Endothelial cell of umbilical vein (primary cell): ENCODE data around the gene FXYD6. TPM values are rescaled to one million over a fixed set of nuclear protein-coding genes. Genes with fewer than 3 reads are reported as not detected.

Source experiments
- BruUV-seq: library from RNA; stranded (reverse); fragments of 400-500 nt; replicated peaks from 2 replicates; lab custom pipeline; 2021; lab: Mats Ljungman, UMichigan
- CTCF ChIA-PET: fragments of 300-600, 350-600 bp; sonication (Branson Sonifier 250); formaldehyde crosslinking; loops from one replicate; lab custom pipeline; 2021; ENCODE audit warnings: antibody characterized with exemption, inconsistent platforms; lab: Charles Lee
- POLR2A ChIA-PET: fragments of 300-600, 350-600 bp; sonication (Branson Sonifier 250); formaldehyde crosslinking; loops from one replicate; lab custom pipeline; 2021; ENCODE audit warnings: antibody characterized with exemption, inconsistent platforms; lab: Charles Lee
- DNase-seq: peaks from one replicate; pipeline ENCODE4 v3.0.0-alpha.2; 2011; ENCODE audit warnings: low read depth, low spot score
- FAIRE-seq: peaks from 2 replicates; lab custom pipeline; 2011; peaks lifted over from hg19 to GRCh38; lab: Jason Lieb, UNC
- H2AFZ ChIP-seq: 2 replicates; pipeline ENCODE4 v1.6.0; 2012; ENCODE audit warnings: low read depth, low read length, control low read depth, inconsistent platforms
- H3K27ac ChIP-seq: 2 replicates; pipeline ENCODE4 v1.5.1; 2011; ENCODE audit warnings: low read depth, mild to moderate bottlenecking, control low read depth, low read length, moderate library complexity; ENCODE audit not compliant: insufficient read depth
- H3K27me3 ChIP-seq, 2 experiments: 2 replicates each; pipeline versions ENCODE4 v1.6.0 to v1.6.1; 2011; ENCODE audit warnings: low read length in 2 of 2, mixed read lengths in 1 of 2; ENCODE audit not compliant: control insufficient read depth in 2 of 2, insufficient read depth in 2 of 2
- H3K36me3 ChIP-seq, 2 experiments: 2 replicates in 1 of 2; 3 replicates in 1 of 2; pipeline ENCODE4 v1.5.1; 2011; ENCODE audit warnings: low read length in 2 of 2, mild to moderate bottlenecking in 1 of 2, moderate library complexity in 1 of 2; ENCODE audit not compliant: control insufficient read depth in 2 of 2, insufficient read depth in 2 of 2; ENCODE audit errors: extremely low read depth in 1 of 2
- H3K4me1 ChIP-seq: 3 replicates; pipeline ENCODE4 v1.5.1; 2011; ENCODE audit warnings: mild to moderate bottlenecking, low read length; ENCODE audit not compliant: control insufficient read depth, insufficient read depth; ENCODE audit errors: extremely low read depth
- H3K4me2 ChIP-seq: 2 replicates; pipeline ENCODE4 v1.6.1; 2011; ENCODE audit warnings: low read length, control low read depth, mixed read lengths; ENCODE audit not compliant: insufficient read depth
- H3K4me3 ChIP-seq, 3 experiments: fragments of 200-600 bp in 1 of 3; sonication (generic), shearing (Covaris generic) in 1 of 3; replicated peaks in 1 of 3; 2 replicates each; pipeline ENCODE4 v1.5.1; 2011 to 2016; ENCODE audit warnings: control low read depth in 3 of 3, low read length in 3 of 3, mild to moderate bottlenecking in 2 of 3, inconsistent platforms in 1 of 3, low read depth in 1 of 3, moderate library complexity in 1 of 3; ENCODE audit not compliant: insufficient read depth in 1 of 3
- H3K79me2 ChIP-seq: 2 replicates; pipeline ENCODE4 v1.6.0; 2012; ENCODE audit warnings: low read length, inconsistent platforms; ENCODE audit not compliant: control insufficient read depth, insufficient read depth
- H3K9ac ChIP-seq: replicated peaks from 2 replicates; pipeline ENCODE3; 2011; ENCODE audit warnings: low read length, control low read depth; ENCODE audit not compliant: insufficient read depth; ENCODE audit errors: extremely low read depth
- H3K9me1 ChIP-seq: replicated peaks from 3 replicates; pipeline ENCODE4 v1.6.0; 2011; ENCODE audit warnings: mild to moderate bottlenecking, low read length; ENCODE audit not compliant: control insufficient read depth, insufficient read depth; ENCODE audit errors: extremely low read depth
- H3K9me3 ChIP-seq: replicated peaks from 2 replicates; pipeline ENCODE4 v1.5.1; 2012; ENCODE audit warnings: low read length, inconsistent platforms; ENCODE audit not compliant: control insufficient read depth, insufficient read depth
- H4K20me1 ChIP-seq: replicated peaks from 2 replicates; pipeline ENCODE3; 2011; ENCODE audit warnings: mild to moderate bottlenecking, low read length; ENCODE audit not compliant: control insufficient read depth, insufficient read depth; ENCODE audit errors: extremely low read depth
- EZH2 ChIP-seq: IDR thresholded peaks from 2 replicates; pipeline ENCODE4 v1.6.1; 2012; ENCODE audit warnings: borderline replicate concordance, low read depth, mild to moderate bottlenecking, moderate library complexity, low read length, inconsistent platforms; ENCODE audit not compliant: severe bottlenecking
- FOS ChIP-seq: IDR thresholded peaks from 2 replicates; pipeline ENCODE4 v1.6.1; 2011; ENCODE audit warnings: mild to moderate bottlenecking, low read length, moderate library complexity, borderline replicate concordance; ENCODE audit not compliant: insufficient read depth
- GATA2 ChIP-seq: IDR thresholded peaks from 2 replicates; pipeline ENCODE4 v1.7.0; 2011; ENCODE audit warnings: low read depth, mild to moderate bottlenecking, moderate library complexity, mixed read lengths, low read length; ENCODE audit not compliant: insufficient read length, insufficient read depth
- JUN ChIP-seq: IDR thresholded peaks from 2 replicates; pipeline ENCODE4 v1.6.1; 2011; ENCODE audit warnings: borderline replicate concordance, low read depth; ENCODE audit not compliant: insufficient read length, insufficient read depth
- MAX ChIP-seq: IDR thresholded peaks from 2 replicates; pipeline ENCODE4 v1.6.1; 2011; ENCODE audit not compliant: insufficient read depth, insufficient read length
- MYC ChIP-seq: IDR thresholded peaks from one replicate; pipeline ENCODE4 v1.6.1; 2011; ENCODE audit warnings: mild to moderate bottlenecking, low read depth, low read length
- POLR2A ChIP-seq: IDR thresholded peaks from 2 replicates; pipeline ENCODE4 v1.6.1; 2012; ENCODE audit warnings: low read depth, mild to moderate bottlenecking, control low read depth, low read length
- POLR2AphosphoS5 ChIP-seq: IDR thresholded peaks from 2 replicates; pipeline ENCODE4 v1.6.1; 2012; ENCODE audit warnings: low read depth, mild to moderate bottlenecking, control low read depth, low read length, moderate library complexity; ENCODE audit not compliant: insufficient read depth
- dilution Hi-C: fragments of 300-500 bp; cut with MboI; formaldehyde crosslinking; loops from one replicate; pipeline ENCODE4 v1.15.0; 2019; ENCODE audit warnings: low sequenced_read_pairs; ENCODE audit not compliant: extremely low pct_ligation_motif_present
- intact Hi-C: fragments of 100-400 bp; cut with micrococcal nuclease; formaldehyde crosslinking; loops from one replicate; pipeline ENCODE4 v1.10.0; 2022
- polyA plus RNA-seq, 4 experiments: library from polyadenylated mRNA; depleted of rRNA in 3 of 4; stranded (reverse) in 3 of 4; unstranded in 1 of 4; fragments of >200 nt; gene quantifications; 2 replicates each; pipeline versions ENCODE4 v1.2.1 to v1.2.3, GENCODE V29; 2011 to 2012; ENCODE audit warnings: missing spikeins in 1 of 4
- total RNA-seq: library from RNA; stranded (reverse); gene quantifications from 2 replicates; pipeline ENCODE4 v1.2.3, GENCODE V29; 2021
- TF ChIP-seq, protein P1 (sequence below), 2 donors: IDR thresholded peaks; 1 replicate in 1 of 2; 2 replicates in 1 of 2; pipeline ENCODE4 v1.5.1; 2011; ENCODE audit warnings: low read length in 2 of 2, mild to moderate bottlenecking in 2 of 2, moderate library complexity in 2 of 2, control low read depth in 1 of 2, inconsistent platforms in 1 of 2, low read depth in 1 of 2; ENCODE audit not compliant: insufficient read depth in 1 of 2; ENCODE audit errors: extremely low read depth in 1 of 2

The FXYD6 gene
- total and polyA plus RNA-seq, 2 donors (not counting 3 experiments of a cell fraction or from before 2014, with no cell fraction given): 1.4 to 8.7 TPM

GRCh38 chr11:117817368-117818040 is 59.0 kb downstream of the FXYD6 start:
- H3K4me2 ChIP-seq: peak overlapping the region; percentile 14

More at GRCh38 chr11:117817368-117818040, 59.0 kb downstream of the FXYD6 start:
- intact Hi-C loops (loop anchor here (1.0 to 10.0 kb wide), 4 partner anchors 10 to 583 kb away; partner anchors contain the start of genes PCSK7 and RNF214), dilution Hi-C loops (no loop called here)
- Histone ChIP-seq H3K9ac (no peak overlapping the region), H3K4me1 (peaks cover 15% of the 10 kb centered on the region), H3K36me3 (no peaks in the 10 kb centered on the region), H3K79me2 (no peaks in the 10 kb centered on the region), H3K27me3 (peaks cover 0 to 1% of the 10 kb centered on the region in 2 experiments), H3K9me3 (no peaks in the 10 kb centered on the region), H3K27ac (peak overlapping the region; percentile 65), H4K20me1 (no peaks in the 10 kb centered on the region), H3K9me1 (no peaks in the 10 kb centered on the region), H3K4me3 (no peak overlapping the region), H2AFZ (peak overlapping the region; percentile 92)
- no peak for TF ChIP-seq POLR2A
- no peak for TF ChIP-seq EZH2
- no peak for TF ChIP-seq GATA2
- peak; percentile 87 for TF ChIP-seq MAX
- no peak for TF ChIP-seq MYC
- no peak for TF ChIP-seq FOS
- TF ChIP-seq JUN: no peak
- TF ChIP-seq POLR2AphosphoS5: no peak
- TF ChIP-seq, protein P1, sequence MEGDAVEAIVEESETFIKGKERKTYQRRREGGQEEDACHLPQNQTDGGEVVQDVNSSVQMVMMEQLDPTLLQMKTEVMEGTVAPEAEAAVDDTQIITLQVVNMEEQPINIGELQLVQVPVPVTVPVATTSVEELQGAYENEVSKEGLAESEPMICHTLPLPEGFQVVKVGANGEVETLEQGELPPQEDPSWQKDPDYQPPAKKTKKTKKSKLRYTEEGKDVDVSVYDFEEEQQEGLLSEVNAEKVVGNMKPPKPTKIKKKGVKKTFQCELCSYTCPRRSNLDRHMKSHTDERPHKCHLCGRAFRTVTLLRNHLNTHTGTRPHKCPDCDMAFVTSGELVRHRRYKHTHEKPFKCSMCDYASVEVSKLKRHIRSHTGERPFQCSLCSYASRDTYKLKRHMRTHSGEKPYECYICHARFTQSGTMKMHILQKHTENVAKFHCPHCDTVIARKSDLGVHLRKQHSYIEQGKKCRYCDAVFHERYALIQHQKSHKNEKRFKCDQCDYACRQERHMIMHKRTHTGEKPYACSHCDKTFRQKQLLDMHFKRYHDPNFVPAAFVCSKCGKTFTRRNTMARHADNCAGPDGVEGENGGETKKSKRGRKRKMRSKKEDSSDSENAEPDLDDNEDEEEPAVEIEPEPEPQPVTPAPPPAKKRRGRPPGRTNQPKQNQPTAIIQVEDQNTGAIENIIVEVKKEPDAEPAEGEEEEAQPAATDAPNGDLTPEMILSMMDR (IDR thresholded peaks at IDR 0.05; ENCODE audit: extremely low read depth in 1 of 2, insufficient read depth in 1 of 2, low read depth in 1 of 2, low read length in 2 of 2): peak; percentile 98 to 99
- CTCF ChIA-PET: interaction anchor here (0.6 to 12.2 kb wide), 31 partner anchors 9 to 586 kb away, joined by 3 to 520 read pairs (median 4); partner anchors contain the start of gene PCSK7
- no TSS peak for BruUV-seq
- FAIRE-seq: peak; percentile 93
- DNase-seq: peak; percentile 88
- POLR2A ChIA-PET: no interaction called here
